SJSA1 (cell line): Measurements from ENCODE around the gene GRIK5. TPM values are rescaled to one million over a fixed set of nuclear protein-coding genes. Genes with fewer than 3 reads are reported as not detected.

Experiments used
- DNase-seq, 2 experiments: peaks; one replicate each; pipeline ENCODE4 v3.0.0-alpha.2; 2015 to 2020; ENCODE audit warnings: low spot score in 2 of 2, low read depth in 1 of 2
- H3K27ac ChIP-seq: fragments of 250-450 bp; sonication (Bioruptor Pico); 2 replicates; pipeline ENCODE4 v1.5.1; 2020; ENCODE audit warnings: mild to moderate bottlenecking, moderate library complexity
- H3K27me3 ChIP-seq: fragments of 250-450 bp; sonication (Bioruptor Pico); replicated peaks from 2 replicates; pipeline ENCODE4 v1.5.1; 2020; ENCODE audit warnings: mild to moderate bottlenecking, moderate library complexity
- H3K36me3 ChIP-seq: fragments of 250-450 bp; sonication (Bioruptor Pico); 2 replicates; pipeline ENCODE4 v1.5.1; 2020; ENCODE audit warnings: mild to moderate bottlenecking
- H3K4me1 ChIP-seq: fragments of 250-450 bp; sonication (Bioruptor Pico); replicated peaks from 2 replicates; pipeline ENCODE4 v1.6.1; 2021; ENCODE audit warnings: mild to moderate bottlenecking
- H3K4me3 ChIP-seq: fragments of 250-450 bp; sonication (Bioruptor Pico); 2 replicates; pipeline ENCODE4 v1.5.1; 2020; ENCODE audit warnings: mild to moderate bottlenecking
- H3K9me3 ChIP-seq: fragments of 250-450 bp; sonication (Bioruptor Pico); replicated peaks from 2 replicates; pipeline ENCODE4 v1.5.1; 2020; ENCODE audit warnings: mild to moderate bottlenecking
- total RNA-seq: library from RNA; depleted of rRNA; stranded (reverse); fragments of >200 nt; shearing (Covaris generic); gene quantifications from 2 replicates; pipeline ENCODE4 v1.2.3, GENCODE V29; 2014

GRIK5 gene
- total RNA-seq, 1 experiment from 2014 or later: not detected

GRCh38 chr19:41978470-41978869, 91.5 kb downstream of the GRIK5 start:
- Histone ChIP-seq H3K36me3 (no peaks in the 10 kb centered on the region), H3K4me1 (no peaks in the 10 kb centered on the region), H3K4me3 (no peak overlapping the region), H3K9me3 (no peaks in the 10 kb centered on the region), H3K27me3 (peaks cover 15% of the 10 kb centered on the region; the same call in 1 of the 2 replicates), H3K27ac (no peak overlapping the region)
- DNase-seq: no peak

GRCh38 chr19:41977916-41978315, 92.1 kb downstream of the GRIK5 start:
- H3K4me3 ChIP-seq: no peak overlapping the region
- no peaks in the 10 kb centered on the region for H3K9me3 ChIP-seq
- H3K36me3 ChIP-seq: no peaks in the 10 kb centered on the region
- H3K27ac ChIP-seq: no peak overlapping the region
- H3K4me1 ChIP-seq: no peaks in the 10 kb centered on the region
- H3K27me3 ChIP-seq: peaks cover 12% of the 10 kb centered on the region; the same call in 1 of the 2 replicates
- no peak for DNase-seq

DNA sequence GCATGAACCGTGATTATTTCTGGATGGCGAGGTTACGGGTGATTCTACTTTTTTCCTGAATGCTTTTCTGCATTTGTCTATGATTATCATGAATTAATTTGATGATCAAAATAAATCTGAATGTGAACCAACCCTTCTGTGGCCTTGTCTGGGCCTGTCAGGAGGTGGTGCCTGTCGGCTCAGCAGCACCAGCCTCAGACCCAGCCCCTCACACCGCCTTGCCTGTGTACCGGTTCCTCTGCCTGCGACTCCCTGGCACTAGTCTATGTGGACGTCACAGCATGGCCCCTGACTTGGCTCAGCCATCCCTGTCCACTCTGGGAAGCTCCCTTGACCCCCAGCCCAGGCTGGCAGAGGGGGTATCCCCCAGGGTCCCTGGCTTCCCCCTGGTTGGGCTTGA, 95.4 kb downstream of the GRIK5 start:
- H3K27ac ChIP-seq: no peak overlapping the region
- H3K4me1 ChIP-seq: no peaks in the 10 kb centered on the region
- H3K36me3 ChIP-seq: no peaks in the 10 kb centered on the region
- H3K9me3 ChIP-seq: no peaks in the 10 kb centered on the region
- no peak for DNase-seq
- H3K27me3 ChIP-seq: peaks cover 15% of the 10 kb centered on the region; the same call in 1 of the 2 replicates
- H3K4me3 ChIP-seq: no peak overlapping the region

- no peak for DNase-seq
- no peaks in the 10 kb centered on the region for H3K9me3 ChIP-seq
- no peaks in the 10 kb centered on the region for H3K36me3 ChIP-seq
- no peak overlapping the region for H3K27ac ChIP-seq
- peaks cover 16% of the 10 kb centered on the region for H3K27me3 ChIP-seq
- no peak overlapping the region for H3K4me3 ChIP-seq
- H3K4me1 ChIP-seq: no peaks in the 10 kb centered on the region
Observed at GRCh38 chr19:41971363-41971762, 98.6 kb downstream of the GRIK5 start.

- no peak overlapping the region for H3K27ac ChIP-seq
- peaks cover 21% of the 10 kb centered on the region for H3K27me3 ChIP-seq
- no peaks in the 10 kb centered on the region for H3K36me3 ChIP-seq
- DNase-seq: no peak
- H3K9me3 ChIP-seq: no peaks in the 10 kb centered on the region
- no peaks in the 10 kb centered on the region for H3K4me1 ChIP-seq
- no peak overlapping the region for H3K4me3 ChIP-seq
Observed at GRCh38 chr19:41969772-41970458, 100.1 kb downstream of the GRIK5 start.

- H3K36me3 ChIP-seq: no peaks in the 10 kb centered on the region
- H3K27me3 ChIP-seq: peaks cover 17% of the 10 kb centered on the region
- no peak overlapping the region for H3K27ac ChIP-seq
- DNase-seq: no peak
- no peak overlapping the region for H3K4me3 ChIP-seq
- no peaks in the 10 kb centered on the region for H3K4me1 ChIP-seq
- no peaks in the 10 kb centered on the region for H3K9me3 ChIP-seq
Observed at GRCh38 chr19:41968751-41969595, 101.0 kb downstream of the GRIK5 start.

- no peaks in the 10 kb centered on the region for H3K9me3 ChIP-seq
- no peak overlapping the region for H3K27ac ChIP-seq
- H3K36me3 ChIP-seq: no peaks in the 10 kb centered on the region
- H3K27me3 ChIP-seq: peaks cover 17% of the 10 kb centered on the region
- no peak overlapping the region for H3K4me3 ChIP-seq
- DNase-seq: no peak
- H3K4me1 ChIP-seq: no peaks in the 10 kb centered on the region
Observed at GRCh38 chr19:41967054-41967783, 102.8 kb downstream of the GRIK5 start.

DNA sequence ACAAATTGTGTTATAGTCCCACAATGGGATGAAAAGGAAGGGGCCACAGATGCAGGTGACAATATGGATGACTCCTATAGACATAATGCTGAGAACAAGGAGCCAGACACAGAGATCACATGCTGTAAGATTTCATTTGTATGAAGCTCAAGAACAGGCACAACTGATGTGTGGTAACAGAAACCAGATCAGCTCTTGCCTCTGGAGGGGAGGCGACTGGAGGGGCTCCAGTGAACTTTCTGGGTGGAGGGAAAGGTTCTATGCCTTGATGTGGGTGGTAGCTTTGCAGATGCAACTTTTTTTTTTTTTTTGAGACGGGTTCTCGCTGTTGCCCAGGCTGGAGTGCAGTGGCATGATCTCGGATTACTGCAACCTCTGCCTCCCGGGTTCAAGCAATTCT, 104.9 kb downstream of the GRIK5 start:
- Histone ChIP-seq H3K4me1 (no peaks in the 10 kb centered on the region), H3K27me3 (peaks cover 9% of the 10 kb centered on the region; the same call in 1 of the 2 replicates), H3K4me3 (no peak overlapping the region), H3K27ac (no peak overlapping the region), H3K9me3 (no peaks in the 10 kb centered on the region), H3K36me3 (no peaks in the 10 kb centered on the region)
- no peak for DNase-seq

- peaks cover 4% of the 10 kb centered on the region; the same call in 1 of the 2 replicates for H3K27me3 ChIP-seq
- H3K4me3 ChIP-seq: no peak overlapping the region
- DNase-seq: no peak
- no peaks in the 10 kb centered on the region for H3K36me3 ChIP-seq
- H3K27ac ChIP-seq: no peak overlapping the region
- no peaks in the 10 kb centered on the region for H3K9me3 ChIP-seq
- H3K4me1 ChIP-seq: peaks cover 9% of the 10 kb centered on the region
Observed at GRCh38 chr19:41960973-41961372, 109.0 kb downstream of the GRIK5 start.

DNA sequence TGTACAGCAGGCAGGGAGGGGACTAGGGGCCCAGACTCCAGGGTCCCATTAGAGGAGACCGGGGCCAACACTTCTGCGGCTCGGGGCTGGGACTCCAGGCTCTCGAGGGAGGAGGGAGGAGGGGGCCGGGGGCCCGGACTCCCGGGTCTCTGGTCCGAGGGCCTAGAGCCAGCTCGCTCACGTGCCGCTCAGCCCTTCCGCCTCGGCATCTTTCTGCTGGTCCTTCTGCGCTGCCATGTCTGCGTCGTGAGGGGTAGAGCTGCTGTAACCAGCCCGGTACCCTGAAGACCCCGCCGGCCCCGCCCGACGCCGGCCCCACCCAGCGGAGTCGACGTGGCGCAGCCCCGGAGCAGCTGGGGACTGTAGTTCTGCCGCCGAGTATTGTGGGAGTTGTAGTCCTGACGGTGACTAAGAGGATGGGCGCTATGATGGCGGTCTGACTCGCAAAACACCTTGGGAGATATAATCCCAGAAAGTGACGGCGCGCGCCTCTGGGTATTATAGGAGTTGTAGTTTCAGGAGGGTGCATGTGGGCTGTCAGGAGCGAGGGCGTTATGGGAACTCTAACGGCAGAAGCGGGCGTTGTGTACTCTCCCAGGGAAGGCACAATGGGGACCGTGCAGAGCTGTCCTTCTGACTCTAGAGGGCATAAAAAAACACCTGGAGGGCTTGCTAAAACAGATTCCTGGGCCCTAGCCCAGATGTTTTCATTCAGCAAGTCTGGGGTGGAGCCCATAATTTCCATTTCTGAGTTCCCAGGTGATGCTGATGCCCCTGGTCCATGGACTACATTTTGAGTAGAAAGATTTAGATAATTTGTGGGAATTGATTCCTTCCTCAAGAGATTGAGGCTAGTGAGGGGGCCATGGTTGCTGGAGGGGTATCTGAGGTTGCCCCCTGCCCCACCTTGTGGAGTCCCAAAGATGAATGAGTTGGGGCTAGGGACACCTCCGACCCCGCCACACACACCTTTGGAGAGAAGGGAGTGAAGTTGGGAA, 110.7 kb downstream of the GRIK5 start, which contains the start of gene RABAC1:
Gene RABAC1, minus strand, starts transcription at position 266 of the 998 bp plus-strand sequence. Its CDS starts 29 bp downstream, at position 237.
- Histone ChIP-seq H3K27me3 (0 out of 2 replicates have a peak, but pooled peaks cover under 1% of the 10 kb centered on the region), H3K4me3 (peak within 1 kb of the TSS; percentile 59), H3K9me3 (no peaks in the 10 kb centered on the region), H3K36me3 (no peaks in the 10 kb centered on the region), H3K4me1 (peaks cover 9% of the 10 kb centered on the region), H3K27ac (peak within 1 kb of the TSS; percentile 40)
- peak; percentile 84 to 91 for DNase-seq

DNA sequence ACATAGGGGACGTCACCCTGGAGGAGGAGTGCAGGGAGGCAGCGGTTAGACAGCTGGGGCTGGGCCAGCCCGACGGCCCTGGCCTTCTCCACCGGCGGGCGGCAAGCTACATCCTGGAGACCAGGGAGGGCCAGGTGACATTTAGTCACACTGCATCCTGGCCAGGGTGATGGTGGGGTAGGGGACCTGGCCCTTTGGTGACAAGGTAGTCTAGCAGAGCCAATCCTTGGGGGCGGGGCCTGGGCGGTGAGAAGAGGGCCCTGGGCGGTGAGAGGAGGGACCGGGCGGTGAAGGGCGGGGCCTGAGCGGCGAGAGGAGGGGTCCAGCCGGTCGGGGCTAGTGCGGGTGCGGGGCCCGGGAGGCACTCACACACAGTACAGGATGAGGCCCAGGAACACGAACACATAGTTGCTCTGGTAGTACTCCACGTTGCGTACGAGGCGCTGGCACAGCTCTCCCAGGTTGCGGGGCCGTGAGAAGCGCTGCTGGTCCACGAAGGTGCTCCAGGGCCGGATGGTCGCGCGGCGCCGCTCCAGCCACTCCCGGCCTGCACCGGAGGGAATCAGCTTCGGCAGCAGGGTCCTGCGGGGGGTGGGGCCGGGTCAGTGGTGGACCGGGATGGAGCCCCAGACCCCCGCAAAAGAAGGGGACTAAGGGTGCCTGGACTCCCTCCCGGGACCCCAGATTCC, 111.5 kb downstream of the GRIK5 start:
- H3K27ac ChIP-seq: peak overlapping the region; percentile 40
- no peaks in the 10 kb centered on the region for H3K36me3 ChIP-seq
- no peaks in the 10 kb centered on the region for H3K27me3 ChIP-seq
- H3K9me3 ChIP-seq: no peaks in the 10 kb centered on the region
- H3K4me3 ChIP-seq: peak overlapping the region; percentile 59
- peak; percentile 68 to 80 for DNase-seq
- H3K4me1 ChIP-seq: peaks cover 9% of the 10 kb centered on the region

DNA sequence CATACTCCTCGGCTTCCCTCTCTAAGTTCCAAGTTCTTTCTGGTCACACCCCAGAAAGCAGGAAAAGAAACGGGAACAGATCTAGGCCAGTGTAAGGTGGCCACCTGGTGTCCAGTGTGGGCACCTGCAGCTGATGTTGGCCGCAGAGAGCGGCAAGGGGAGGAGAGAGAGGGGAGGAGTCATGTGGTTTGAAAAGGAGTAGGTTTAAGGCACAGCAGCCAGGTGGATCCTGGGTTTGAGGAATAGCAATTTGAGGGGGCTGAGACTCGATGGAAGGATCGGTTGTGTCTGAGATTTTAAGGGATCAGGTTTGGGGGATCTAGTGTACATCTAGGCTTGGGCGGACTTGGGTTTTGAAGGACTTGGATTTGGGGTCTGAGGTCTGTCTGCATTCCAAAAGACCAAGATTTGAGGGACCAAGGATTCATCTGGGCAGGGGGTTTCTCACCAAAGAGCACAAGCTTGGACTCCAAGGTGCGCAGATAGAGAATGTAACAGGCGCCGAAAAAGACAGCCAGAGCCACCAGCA, 112.1 kb downstream of the GRIK5 start:
- no peaks in the 10 kb centered on the region for H3K9me3 ChIP-seq
- no peak overlapping the region for H3K27ac ChIP-seq
- H3K27me3 ChIP-seq: no peaks in the 10 kb centered on the region
- H3K4me3 ChIP-seq: peak overlapping the region; percentile 59
- H3K4me1 ChIP-seq: peaks cover 9% of the 10 kb centered on the region
- DNase-seq: peak; percentile 71 to 75
- no peaks in the 10 kb centered on the region for H3K36me3 ChIP-seq
